Stimulated activated CD8-positive, alpha-beta memory T cell treated with anti-CD3 and anti-CD28 coated beads, Interleukin-4, amount 100 ng/mL, for 1 hour (primary cell): ENCODE results near the gene DPY19L1.
"Not testable (repeated sequence)": the region's sequence is repeated elsewhere in the genome, so short reads cannot be mapped to it uniquely, and the experiment has no call there.

Source experiments
- DNase-seq, 2 donors: peaks; one replicate each; pipeline ENCODE4 v3.0.0-alpha.2; 2020; ENCODE audit warnings: low read depth in 2 of 2, low spot score in 1 of 2

DPY19L1 gene

GRCh38 chr7:34991938-34992840 is 45.1 kb downstream of the DPY19L1 start:
- peak; percentile 1 to 10 for DNase-seq

GRCh38 chr7:34988442-34989125 is 48.7 kb downstream of the DPY19L1 start:
- not testable (repeated sequence) for DNase-seq

- DNase-seq: not testable (repeated sequence)
Measured at GRCh38 chr7:34985155-34985554, 52.1 kb downstream of the DPY19L1 start.

GRCh38 chr7:34984140-34984539 is 53.1 kb downstream of the DPY19L1 start:
- not testable (repeated sequence) for DNase-seq

- no peak for DNase-seq
Measured at GRCh38 chr7:34982371-34983019, 54.8 kb downstream of the DPY19L1 start.

- DNase-seq: not testable (repeated sequence)
Measured at GRCh38 chr7:34979124-34979523, 58.2 kb downstream of the DPY19L1 start.

- DNase-seq: no peak
Measured at GRCh38 chr7:34973400-34973760, 63.9 kb downstream of the DPY19L1 start.

GRCh38 chr7:34972739-34973399 is 64.4 kb downstream of the DPY19L1 start:
- not testable (repeated sequence) for DNase-seq

GRCh38 chr7:34967818-34968217 is 69.5 kb downstream of the DPY19L1 start:
- not testable (repeated sequence) for DNase-seq

- DNase-seq: not testable (repeated sequence)
Measured at GRCh38 chr7:34966504-34966903, 70.8 kb downstream of the DPY19L1 start.

GRCh38 chr7:34958021-34958420 is 79.3 kb downstream of the DPY19L1 start:
- DNase-seq: no peak

GRCh38 chr7:34952822-34953221 is 84.5 kb downstream of the DPY19L1 start:
- DNase-seq: no peak

- no peak for DNase-seq
Measured at GRCh38 chr7:34949361-34949760, 87.9 kb downstream of the DPY19L1 start.

- DNase-seq: not testable (repeated sequence)
Measured at GRCh38 chr7:34947427-34947826, 89.9 kb downstream of the DPY19L1 start.

GRCh38 chr7:34946486-34946885 is 90.8 kb downstream of the DPY19L1 start:
- no peak for DNase-seq

- not testable (repeated sequence) for DNase-seq
Measured at GRCh38 chr7:34945894-34946477, 91.3 kb downstream of the DPY19L1 start.

- DNase-seq: no peak
Measured at GRCh38 chr7:34939175-34939574, 98.1 kb downstream of the DPY19L1 start.

- DNase-seq: not testable (repeated sequence)
Measured at GRCh38 chr7:34935735-34936165, 101.5 kb downstream of the DPY19L1 start.

- no peak for DNase-seq
Measured at GRCh38 chr7:34931739-34932138, 105.5 kb downstream of the DPY19L1 start.

- not testable (repeated sequence) for DNase-seq
Measured at GRCh38 chr7:34929783-34930182, 107.5 kb downstream of the DPY19L1 start.

GRCh38 chr7:34928560-34928959 is 108.7 kb downstream of the DPY19L1 start:
- DNase-seq: no peak
